RWPE2 (cell line): ENCODE results near the gene ARF1.

Source experiments
- ATAC-seq: fragments of 200-7000 bp; cut with Tn5 transposase; 3 replicates; pipeline ENCODE4 v1.9.1; 2021; ENCODE audit warnings: low read depth
- DNase-seq: peaks from one replicate; pipeline ENCODE4 v3.0.0-alpha.2; 2020; ENCODE audit warnings: low spot score
- H3K27ac ChIP-seq: fragments of 450-650 bp; 2 replicates; pipeline ENCODE4 v1.5.1; 2017; ENCODE audit warnings: mild to moderate bottlenecking; ENCODE audit not compliant: poor library complexity, severe bottlenecking
- H3K27me3 ChIP-seq: fragments of 250-450 bp; sonication (Bioruptor Pico); 2 replicates; pipeline ENCODE4 v1.5.1; 2021; ENCODE audit warnings: mild to moderate bottlenecking, moderate library complexity; ENCODE audit not compliant: insufficient read depth, poor library complexity, severe bottlenecking
- H3K36me3 ChIP-seq: fragments of 250-450 bp; sonication (Bioruptor Pico); 2 replicates; pipeline ENCODE4 v1.5.1; 2020; ENCODE audit warnings: low read depth, mild to moderate bottlenecking, moderate library complexity
- H3K4me1 ChIP-seq: fragments of 250-450 bp; sonication (Bioruptor Pico); 2 replicates; pipeline ENCODE4 v1.5.1; 2021; ENCODE audit warnings: mild to moderate bottlenecking, moderate library complexity; ENCODE audit not compliant: insufficient read depth, poor library complexity, severe bottlenecking
- H3K4me3 ChIP-seq: fragments of 250-450 bp; sonication (Bioruptor Pico); 2 replicates; pipeline ENCODE4 v1.5.1; 2021; ENCODE audit warnings: mild to moderate bottlenecking, moderate library complexity; ENCODE audit not compliant: severe bottlenecking
- H3K9me3 ChIP-seq: fragments of 250-450 bp; sonication (Bioruptor Pico); 2 replicates; pipeline ENCODE4 v1.5.1; 2021; ENCODE audit warnings: mild to moderate bottlenecking, moderate library complexity; ENCODE audit not compliant: severe bottlenecking
- CTCF ChIP-seq: fragments of 450-650 bp; IDR thresholded peaks from one replicate; pipeline ENCODE4 v1.5.1; 2017; ENCODE audit warnings: mild to moderate bottlenecking, moderate library complexity; ENCODE audit not compliant: poor library complexity, severe bottlenecking

Gene ARF1

GRCh38 chr1:228122921-228123441 lies 40.5 kb downstream of the ARF1 start:
- Histone ChIP-seq H3K27me3 (no peaks in the 10 kb centered on the region), H3K27ac (no peak overlapping the region), H3K4me1 (no peaks in the 10 kb centered on the region), H3K36me3 (no peaks in the 10 kb centered on the region), H3K9me3 (no peaks in the 10 kb centered on the region), H3K4me3 (no peak overlapping the region)
- DNase-seq, result no peak
- no peak for TF ChIP-seq CTCF
- ATAC-seq, result no peak

GRCh38 chr1:228123505-228123904 lies 41.0 kb downstream of the ARF1 start:
- DNase-seq, result no peak
- ATAC-seq, result no peak
- Histone ChIP-seq H3K9me3 (no peaks in the 10 kb centered on the region), H3K4me1 (no peaks in the 10 kb centered on the region), H3K36me3 (no peaks in the 10 kb centered on the region), H3K27me3 (no peaks in the 10 kb centered on the region), H3K4me3 (no peak overlapping the region), H3K27ac (no peak overlapping the region)
- TF ChIP-seq CTCF, result no peak

GRCh38 chr1:228125185-228125584 lies 42.7 kb downstream of the ARF1 start:
- Histone ChIP-seq H3K36me3 (no peaks in the 10 kb centered on the region), H3K9me3 (no peaks in the 10 kb centered on the region), H3K4me1 (no peaks in the 10 kb centered on the region), H3K4me3 (no peak overlapping the region), H3K27me3 (no peaks in the 10 kb centered on the region), H3K27ac (no peak overlapping the region)
- no peak for DNase-seq
- TF ChIP-seq CTCF, result no peak
- no peak for ATAC-seq

GRCh38 chr1:228131766-228132165 lies 49.3 kb downstream of the ARF1 start:
- H3K9me3 ChIP-seq, result no peaks in the 10 kb centered on the region
- H3K4me1 ChIP-seq, result peaks cover 5% of the 10 kb centered on the region
- H3K36me3 ChIP-seq, result no peaks in the 10 kb centered on the region
- no peaks in the 10 kb centered on the region for H3K27me3 ChIP-seq
- TF ChIP-seq CTCF, result no peak
- no peak for ATAC-seq
- peak overlapping the region; percentile 44 for H3K27ac ChIP-seq
- no peak for DNase-seq
- H3K4me3 ChIP-seq, result no peak overlapping the region

GRCh38 chr1:228134591-228134990 lies 52.1 kb downstream of the ARF1 start:
- H3K27me3 ChIP-seq, result no peaks in the 10 kb centered on the region
- H3K4me1 ChIP-seq, result peaks cover 5% of the 10 kb centered on the region
- no peaks in the 10 kb centered on the region for H3K9me3 ChIP-seq
- H3K36me3 ChIP-seq, result no peaks in the 10 kb centered on the region
- no peak overlapping the region for H3K27ac ChIP-seq
- DNase-seq (no peak), ATAC-seq (no peak)
- TF ChIP-seq CTCF, result no peak
- no peak overlapping the region for H3K4me3 ChIP-seq
